Measurements from ENCODE around the gene RRP36. TPM values are rescaled to one million over a fixed set of nuclear protein-coding genes. Genes with fewer than 3 reads are reported as not detected.

Gene RRP36
- polyA plus RNA-seq, 3 donors, result 26.6 to 52.5 (median 43.3) TPM

- H3K36me3 ChIP-seq (replicated peaks in 1 of 2; ENCODE audit: control insufficient read depth in 1 of 2, insufficient read depth in 2 of 2, low read length in 2 of 2), result peaks cover 55 to 69% of the 10 kb centered on the region in 2 donors
- Mint-ChIP-seq H3K36me3 (peaks cover 51 to 54% of the 10 kb centered on the region in 2 donors), H3K4me1 (no peaks in the 10 kb centered on the region)
Observed at GRCh38 chr6:43006251-43006650, 15.2 kb upstream of the RRP36 start.

DNA sequence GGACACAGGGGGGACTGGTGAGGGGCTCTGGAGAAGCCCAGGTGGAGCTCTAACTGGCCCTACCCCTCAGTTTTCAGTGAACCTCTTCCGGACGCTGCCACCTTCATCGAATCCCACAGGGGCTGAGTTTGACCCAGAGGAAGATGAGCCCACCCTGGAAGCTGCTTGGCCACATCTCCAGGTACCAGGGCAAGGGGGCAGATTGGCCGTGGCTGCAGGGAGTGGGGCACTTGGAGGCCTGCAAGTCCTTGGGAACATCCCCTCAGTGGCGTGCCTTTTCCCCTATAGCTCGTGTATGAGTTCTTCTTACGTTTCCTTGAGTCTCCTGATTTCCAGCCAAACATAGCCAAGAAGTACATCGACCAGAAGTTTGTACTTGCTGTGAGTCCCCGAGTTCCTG, 14.3 kb upstream of the RRP36 start:
- Histone ChIP-seq H3K79me2 (ENCODE audit: insufficient read depth, low read length) (peaks cover 6% of the 10 kb centered on the region), H4K20me1 (ENCODE audit: insufficient read depth, low read length) (peaks cover 4% of the 10 kb centered on the region), H3K9me3 (replicated peaks in 1 of 2; ENCODE audit: control insufficient read depth in 1 of 2, insufficient read depth in 1 of 2, low read length in 2 of 2) (no peaks in the 10 kb centered on the region), H3K27ac (ENCODE audit: low read depth in 1 of 2, low read length in 2 of 2) (no peak overlapping the region), H3K36me3 (replicated peaks in 1 of 2; ENCODE audit: control insufficient read depth in 1 of 2, insufficient read depth in 2 of 2, low read length in 2 of 2) (peaks cover 64 to 78% of the 10 kb centered on the region in 2 donors), H3K4me3 (replicated peaks in 1 of 3; ENCODE audit: low read depth in 2 of 3, low read length in 3 of 3) (no peak overlapping the region), H2AFZ (ENCODE audit: insufficient read depth, low read depth, low read length, poor library complexity, severe bottlenecking) (no peak overlapping the region), H3K9ac (ENCODE audit: insufficient read depth, low read length, poor library complexity, severe bottlenecking) (no peak overlapping the region), H3K4me1 (ENCODE audit: control insufficient read depth in 1 of 2, insufficient read depth in 2 of 2, low read length in 2 of 2) (no peaks in the 10 kb centered on the region), H3K4me2 (replicated peaks; ENCODE audit: extremely low read depth, low read length, poor library complexity, severe bottlenecking) (no peak overlapping the region), H3K27me3 (ENCODE audit: control insufficient read depth in 2 of 2, insufficient read depth in 2 of 2, low read length in 2 of 2) (no peaks in the 10 kb centered on the region)
- TF ChIP-seq, protein P1, sequence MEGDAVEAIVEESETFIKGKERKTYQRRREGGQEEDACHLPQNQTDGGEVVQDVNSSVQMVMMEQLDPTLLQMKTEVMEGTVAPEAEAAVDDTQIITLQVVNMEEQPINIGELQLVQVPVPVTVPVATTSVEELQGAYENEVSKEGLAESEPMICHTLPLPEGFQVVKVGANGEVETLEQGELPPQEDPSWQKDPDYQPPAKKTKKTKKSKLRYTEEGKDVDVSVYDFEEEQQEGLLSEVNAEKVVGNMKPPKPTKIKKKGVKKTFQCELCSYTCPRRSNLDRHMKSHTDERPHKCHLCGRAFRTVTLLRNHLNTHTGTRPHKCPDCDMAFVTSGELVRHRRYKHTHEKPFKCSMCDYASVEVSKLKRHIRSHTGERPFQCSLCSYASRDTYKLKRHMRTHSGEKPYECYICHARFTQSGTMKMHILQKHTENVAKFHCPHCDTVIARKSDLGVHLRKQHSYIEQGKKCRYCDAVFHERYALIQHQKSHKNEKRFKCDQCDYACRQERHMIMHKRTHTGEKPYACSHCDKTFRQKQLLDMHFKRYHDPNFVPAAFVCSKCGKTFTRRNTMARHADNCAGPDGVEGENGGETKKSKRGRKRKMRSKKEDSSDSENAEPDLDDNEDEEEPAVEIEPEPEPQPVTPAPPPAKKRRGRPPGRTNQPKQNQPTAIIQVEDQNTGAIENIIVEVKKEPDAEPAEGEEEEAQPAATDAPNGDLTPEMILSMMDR (IDR thresholded peaks at IDR 0.05), result no peak
- DNase-seq, result no peak
- Mint-ChIP-seq H3K27me3 (ENCODE audit: low read depth in 3 of 3) (peaks cover 0 to 3% (median 0%) of the 10 kb centered on the region in 3 donors), H3K9me3 (no peaks in the 10 kb centered on the region), H3K4me1 (peaks cover 2% of the 10 kb centered on the region), H3K27ac (peak overlapping the region in 1 of 7 donors; percentile 50), H3K36me3 (peaks cover 59 to 62% of the 10 kb centered on the region in 2 donors), H3K4me3 (no peak overlapping the region)
- intact Hi-C loops (cut with micrococcal nuclease), result loop anchor here in 1 of 2 donors (5.0 kb wide), 1 partner anchor 135 kb away; no protein-coding TSS in a partner anchor
- WGBS (ENCODE audit: insufficient coverage), result 95% methylated on average over 4 of the region's 9 CpGs

More at GRCh38 chr6:43006251-43006650, 15.2 kb upstream of the RRP36 start:
- no peaks in the 10 kb centered on the region for H3K9me3 ChIP-seq (replicated peaks in 1 of 2; ENCODE audit: control insufficient read depth in 1 of 2, insufficient read depth in 1 of 2, low read length in 2 of 2)
- H3K9ac ChIP-seq (ENCODE audit: insufficient read depth, low read length, poor library complexity, severe bottlenecking), result no peak overlapping the region
- H3K27me3 Mint-ChIP-seq (ENCODE audit: low read depth in 3 of 3), result peaks cover 0 to 5% (median 0%) of the 10 kb centered on the region in 3 donors
- intact Hi-C loops (cut with micrococcal nuclease), result loop anchor here in 1 of 2 donors (5.0 kb wide), 1 partner anchor 136 kb away; no protein-coding TSS in a partner anchor
- no peaks in the 10 kb centered on the region for H3K9me3 Mint-ChIP-seq
- no peak for DNase-seq
- no peak overlapping the region for H3K4me2 ChIP-seq (replicated peaks; ENCODE audit: extremely low read depth, low read length, poor library complexity, severe bottlenecking)
- peaks cover 3% of the 10 kb centered on the region for H4K20me1 ChIP-seq (ENCODE audit: insufficient read depth, low read length)
- peak overlapping the region in 1 of 7 donors; percentile 83 for H3K27ac Mint-ChIP-seq
- no peak overlapping the region for H3K4me3 Mint-ChIP-seq
- H3K27me3 ChIP-seq (ENCODE audit: control insufficient read depth in 2 of 2, insufficient read depth in 2 of 2, low read length in 2 of 2), result no peaks in the 10 kb centered on the region
- no peaks in the 10 kb centered on the region for H3K79me2 ChIP-seq (ENCODE audit: insufficient read depth, low read length)
- H3K4me3 ChIP-seq (replicated peaks in 1 of 3; ENCODE audit: low read depth in 2 of 3, low read length in 3 of 3), result no peak overlapping the region
- H3K4me1 ChIP-seq (ENCODE audit: control insufficient read depth in 1 of 2, insufficient read depth in 2 of 2, low read length in 2 of 2), result no peaks in the 10 kb centered on the region
- H3K27ac ChIP-seq (ENCODE audit: low read depth in 1 of 2, low read length in 2 of 2), result no peak overlapping the region
- no peak overlapping the region for H2AFZ ChIP-seq (ENCODE audit: insufficient read depth, low read depth, low read length, poor library complexity, severe bottlenecking)
- TF ChIP-seq, protein P1 (IDR thresholded peaks at IDR 0.05), result no peak
- 96% methylated on average over 6 of the region's 11 CpGs for WGBS (ENCODE audit: insufficient coverage)
